22Rv1 (cell line): ENCODE data around the gene UNC5B.

ENCODE experiments used
- CTCF ChIP-seq: fragments of 450-650 bp; IDR thresholded peaks from 2 replicates; pipeline ENCODE4 v1.5.1; 2017; ENCODE audit warnings: mild to moderate bottlenecking
- ZFX ChIP-seq: fragments of 450-650 bp; IDR thresholded peaks from 2 replicates; pipeline ENCODE4 v1.6.1; 2017; ENCODE audit warnings: antibody characterized with exemption, borderline replicate concordance

- TF ChIP-seq CTCF (no peak), ZFX (no peak)
These were observed 20.8 kb upstream of the UNC5B start for GRCh38 chr10:71191551-71192076.
